Measurements from ENCODE around the gene HSPB2. TPM values are rescaled to one million over a fixed set of nuclear protein-coding genes. Genes with fewer than 3 reads are reported as not detected.

The HSPB2 gene
- total RNA-seq, 1 experiment from 2014 or later, result 0.33 TPM

DNA sequence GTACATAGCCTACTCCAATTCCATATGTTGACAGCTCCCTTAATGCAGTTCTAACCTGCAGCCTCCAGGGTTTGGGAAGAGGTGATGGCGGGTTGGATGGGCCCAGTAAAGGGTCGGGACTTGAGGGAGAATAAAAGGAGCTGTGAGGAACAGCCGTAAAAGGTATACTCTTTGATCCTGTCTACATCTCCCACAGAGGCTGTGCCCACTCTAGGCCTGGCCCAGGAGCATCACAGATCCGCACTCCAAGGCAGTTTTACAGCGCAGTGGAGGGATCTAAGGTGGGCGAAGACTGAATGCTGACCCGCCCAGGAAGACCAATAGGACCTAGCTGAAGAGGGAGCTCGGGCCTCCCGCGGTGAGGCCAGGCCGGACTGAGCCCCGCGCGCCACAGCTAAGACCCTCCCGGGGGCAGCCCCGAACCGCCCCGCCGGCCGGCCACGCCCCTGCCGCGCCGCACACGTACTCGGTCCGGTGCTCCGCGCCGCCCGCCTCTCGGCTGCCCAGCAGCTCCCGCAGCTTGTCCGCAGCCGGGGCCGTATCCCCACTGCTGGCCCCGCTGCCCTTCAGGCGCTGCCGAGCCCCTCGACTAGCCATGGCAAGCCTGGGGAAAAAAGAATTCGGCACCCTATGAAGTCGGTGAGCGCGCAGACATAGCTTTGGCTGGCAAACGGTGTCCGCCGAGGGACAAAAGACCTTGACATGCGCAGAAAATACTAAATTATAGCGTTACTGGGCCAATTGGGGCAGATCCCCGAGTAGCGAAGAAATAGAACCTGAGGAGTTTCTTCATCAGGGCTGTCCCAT lies 41.4 kb upstream of the HSPB2 start, which contains the start of gene ALG9:
ALG9 (minus strand) TSS at position 696 of the 807 bp plus-strand sequence; CDS start at position 597, 99 bp downstream.
- no peaks in the 10 kb centered on the region; the same call in 1 of the 2 replicates for H3K27me3 Mint-ChIP-seq (ENCODE audit: low read depth)
- peaks cover 12% of the 10 kb centered on the region for H3K4me1 Mint-ChIP-seq
- ChIA-PET CTCF (interaction anchor here (0.5 to 3.3 kb wide), 35 partner anchors 10 to 442 kb away, joined by 3 to 51 read pairs (median 5); partner anchors contain the start of genes C11orf52, DIXDC1, DLAT and PPP2R1B), POLR2A (interaction anchor here (0.6 to 1.9 kb wide), 10 partner anchors 11 to 112 kb away, joined by 3 to 18 read pairs (median 4); partner anchors contain the start of genes C11orf52 and DIXDC1)
- H3K27ac Mint-ChIP-seq, result peak within 1 kb of the TSS; percentile 39
- H3K36me3 Mint-ChIP-seq, result peaks cover 2% of the 10 kb centered on the region; the same call in 1 of the 2 replicates
- H3K4me3 Mint-ChIP-seq, result peak within 1 kb of the TSS; percentile 89
- DNase-seq (ENCODE audit: low spot score), result peak; percentile 76
- peak; percentile 90 for ATAC-seq
- H3K9me3 Mint-ChIP-seq, result no peaks in the 10 kb centered on the region
- TF ChIP-seq GABPB1 (CRISPR knock-in tag; IDR thresholded peaks at IDR 0.05) (peak; percentile 58), GRHL2 (CRISPR knock-in tag; IDR thresholded peaks at IDR 0.05; ENCODE audit: insufficient replicate concordance, severe bottlenecking) (no peak), JUN (CRISPR knock-in tag; IDR thresholded peaks at IDR 0.05) (no peak), RELA (CRISPR knock-in tag; IDR thresholded peaks at IDR 0.05; ENCODE audit: borderline replicate concordance) (no peak), TCF7 (CRISPR knock-in tag; IDR thresholded peaks at IDR 0.05; ENCODE audit: low read depth) (no peak), FOXP1 (CRISPR knock-in tag; IDR thresholded peaks at IDR 0.05; ENCODE audit: borderline replicate concordance) (peak; percentile 54; the same call in 1 of the 2 replicates), GTF2I (CRISPR knock-in tag; conservative IDR thresholded peaks at IDR 0.05) (no peak), NR2C2 (CRISPR knock-in tag; IDR thresholded peaks at IDR 0.05) (no peak), NR3C1 (CRISPR knock-in tag; conservative IDR thresholded peaks at IDR 0.05; ENCODE audit: low read depth) (no peak), PRRX2 (CRISPR knock-in tag; IDR thresholded peaks at IDR 0.05) (no peak), NFATC4 (CRISPR knock-in tag; IDR thresholded peaks at IDR 0.05) (no peak), ETV6 (CRISPR knock-in tag; IDR thresholded peaks at IDR 0.05) (no peak), ZNF423 (CRISPR knock-in tag; IDR thresholded peaks at IDR 0.05) (no peak), MXD4 (CRISPR knock-in tag; IDR thresholded peaks at IDR 0.05; ENCODE audit: borderline replicate concordance) (no peak), ZNF396 (CRISPR knock-in tag; IDR thresholded peaks at IDR 0.05; ENCODE audit: borderline replicate concordance) (no peak), CREB1 (CRISPR knock-in tag; IDR thresholded peaks at IDR 0.05) (no peak), NFYB (CRISPR knock-in tag; conservative IDR thresholded peaks at IDR 0.05; ENCODE audit: low read depth) (no peak), ZBTB21 (CRISPR knock-in tag; IDR thresholded peaks at IDR 0.05; ENCODE audit: borderline replicate concordance) (no peak), ZNF232 (CRISPR knock-in tag; IDR thresholded peaks at IDR 0.05) (no peak), CREM (CRISPR knock-in tag; IDR thresholded peaks at IDR 0.05) (peak; percentile 77)
- TF ChIP-seq, protein P1, sequence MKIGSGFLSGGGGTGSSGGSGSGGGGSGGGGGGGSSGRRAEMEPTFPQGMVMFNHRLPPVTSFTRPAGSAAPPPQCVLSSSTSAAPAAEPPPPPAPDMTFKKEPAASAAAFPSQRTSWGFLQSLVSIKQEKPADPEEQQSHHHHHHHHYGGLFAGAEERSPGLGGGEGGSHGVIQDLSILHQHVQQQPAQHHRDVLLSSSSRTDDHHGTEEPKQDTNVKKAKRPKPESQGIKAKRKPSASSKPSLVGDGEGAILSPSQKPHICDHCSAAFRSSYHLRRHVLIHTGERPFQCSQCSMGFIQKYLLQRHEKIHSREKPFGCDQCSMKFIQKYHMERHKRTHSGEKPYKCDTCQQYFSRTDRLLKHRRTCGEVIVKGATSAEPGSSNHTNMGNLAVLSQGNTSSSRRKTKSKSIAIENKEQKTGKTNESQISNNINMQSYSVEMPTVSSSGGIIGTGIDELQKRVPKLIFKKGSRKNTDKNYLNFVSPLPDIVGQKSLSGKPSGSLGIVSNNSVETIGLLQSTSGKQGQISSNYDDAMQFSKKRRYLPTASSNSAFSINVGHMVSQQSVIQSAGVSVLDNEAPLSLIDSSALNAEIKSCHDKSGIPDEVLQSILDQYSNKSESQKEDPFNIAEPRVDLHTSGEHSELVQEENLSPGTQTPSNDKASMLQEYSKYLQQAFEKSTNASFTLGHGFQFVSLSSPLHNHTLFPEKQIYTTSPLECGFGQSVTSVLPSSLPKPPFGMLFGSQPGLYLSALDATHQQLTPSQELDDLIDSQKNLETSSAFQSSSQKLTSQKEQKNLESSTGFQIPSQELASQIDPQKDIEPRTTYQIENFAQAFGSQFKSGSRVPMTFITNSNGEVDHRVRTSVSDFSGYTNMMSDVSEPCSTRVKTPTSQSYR (CRISPR knock-in tag; IDR thresholded peaks at IDR 0.05), result no peak
- TF ChIP-seq, protein P2, sequence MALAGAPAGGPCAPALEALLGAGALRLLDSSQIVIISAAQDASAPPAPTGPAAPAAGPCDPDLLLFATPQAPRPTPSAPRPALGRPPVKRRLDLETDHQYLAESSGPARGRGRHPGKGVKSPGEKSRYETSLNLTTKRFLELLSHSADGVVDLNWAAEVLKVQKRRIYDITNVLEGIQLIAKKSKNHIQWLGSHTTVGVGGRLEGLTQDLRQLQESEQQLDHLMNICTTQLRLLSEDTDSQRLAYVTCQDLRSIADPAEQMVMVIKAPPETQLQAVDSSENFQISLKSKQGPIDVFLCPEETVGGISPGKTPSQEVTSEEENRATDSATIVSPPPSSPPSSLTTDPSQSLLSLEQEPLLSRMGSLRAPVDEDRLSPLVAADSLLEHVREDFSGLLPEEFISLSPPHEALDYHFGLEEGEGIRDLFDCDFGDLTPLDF (CRISPR knock-in tag; IDR thresholded peaks at IDR 0.05), result 0 out of 2 replicates have a peak, but pooled peaks have one; percentile 25
- TF ChIP-seq, protein P3, sequence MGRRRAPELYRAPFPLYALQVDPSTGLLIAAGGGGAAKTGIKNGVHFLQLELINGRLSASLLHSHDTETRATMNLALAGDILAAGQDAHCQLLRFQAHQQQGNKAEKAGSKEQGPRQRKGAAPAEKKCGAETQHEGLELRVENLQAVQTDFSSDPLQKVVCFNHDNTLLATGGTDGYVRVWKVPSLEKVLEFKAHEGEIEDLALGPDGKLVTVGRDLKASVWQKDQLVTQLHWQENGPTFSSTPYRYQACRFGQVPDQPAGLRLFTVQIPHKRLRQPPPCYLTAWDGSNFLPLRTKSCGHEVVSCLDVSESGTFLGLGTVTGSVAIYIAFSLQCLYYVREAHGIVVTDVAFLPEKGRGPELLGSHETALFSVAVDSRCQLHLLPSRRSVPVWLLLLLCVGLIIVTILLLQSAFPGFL (CRISPR knock-in tag; IDR thresholded peaks at IDR 0.05; ENCODE audit: borderline replicate concordance), result peak; percentile 61; the same call in 1 of the 2 replicates
- TF ChIP-seq, protein P4, sequence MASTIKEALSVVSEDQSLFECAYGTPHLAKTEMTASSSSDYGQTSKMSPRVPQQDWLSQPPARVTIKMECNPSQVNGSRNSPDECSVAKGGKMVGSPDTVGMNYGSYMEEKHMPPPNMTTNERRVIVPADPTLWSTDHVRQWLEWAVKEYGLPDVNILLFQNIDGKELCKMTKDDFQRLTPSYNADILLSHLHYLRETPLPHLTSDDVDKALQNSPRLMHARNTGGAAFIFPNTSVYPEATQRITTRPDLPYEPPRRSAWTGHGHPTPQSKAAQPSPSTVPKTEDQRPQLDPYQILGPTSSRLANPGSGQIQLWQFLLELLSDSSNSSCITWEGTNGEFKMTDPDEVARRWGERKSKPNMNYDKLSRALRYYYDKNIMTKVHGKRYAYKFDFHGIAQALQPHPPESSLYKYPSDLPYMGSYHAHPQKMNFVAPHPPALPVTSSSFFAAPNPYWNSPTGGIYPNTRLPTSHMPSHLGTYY (CRISPR knock-in tag; IDR thresholded peaks at IDR 0.05), result no peak
- TF ChIP-seq, protein P5, sequence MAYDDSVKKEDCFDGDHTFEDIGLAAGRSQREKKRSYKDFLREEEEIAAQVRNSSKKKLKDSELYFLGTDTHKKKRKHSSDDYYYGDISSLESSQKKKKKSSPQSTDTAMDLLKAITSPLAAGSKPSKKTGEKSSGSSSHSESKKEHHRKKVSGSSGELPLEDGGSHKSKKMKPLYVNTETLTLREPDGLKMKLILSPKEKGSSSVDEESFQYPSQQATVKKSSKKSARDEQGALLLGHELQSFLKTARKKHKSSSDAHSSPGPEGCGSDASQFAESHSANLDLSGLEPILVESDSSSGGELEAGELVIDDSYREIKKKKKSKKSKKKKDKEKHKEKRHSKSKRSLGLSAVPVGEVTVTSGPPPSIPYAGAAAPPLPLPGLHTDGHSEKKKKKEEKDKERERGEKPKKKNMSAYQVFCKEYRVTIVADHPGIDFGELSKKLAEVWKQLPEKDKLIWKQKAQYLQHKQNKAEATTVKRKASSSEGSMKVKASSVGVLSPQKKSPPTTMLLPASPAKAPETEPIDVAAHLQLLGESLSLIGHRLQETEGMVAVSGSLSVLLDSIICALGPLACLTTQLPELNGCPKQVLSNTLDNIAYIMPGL (CRISPR knock-in tag; IDR thresholded peaks at IDR 0.05), result peak; percentile 90
- TF ChIP-seq, protein P6, sequence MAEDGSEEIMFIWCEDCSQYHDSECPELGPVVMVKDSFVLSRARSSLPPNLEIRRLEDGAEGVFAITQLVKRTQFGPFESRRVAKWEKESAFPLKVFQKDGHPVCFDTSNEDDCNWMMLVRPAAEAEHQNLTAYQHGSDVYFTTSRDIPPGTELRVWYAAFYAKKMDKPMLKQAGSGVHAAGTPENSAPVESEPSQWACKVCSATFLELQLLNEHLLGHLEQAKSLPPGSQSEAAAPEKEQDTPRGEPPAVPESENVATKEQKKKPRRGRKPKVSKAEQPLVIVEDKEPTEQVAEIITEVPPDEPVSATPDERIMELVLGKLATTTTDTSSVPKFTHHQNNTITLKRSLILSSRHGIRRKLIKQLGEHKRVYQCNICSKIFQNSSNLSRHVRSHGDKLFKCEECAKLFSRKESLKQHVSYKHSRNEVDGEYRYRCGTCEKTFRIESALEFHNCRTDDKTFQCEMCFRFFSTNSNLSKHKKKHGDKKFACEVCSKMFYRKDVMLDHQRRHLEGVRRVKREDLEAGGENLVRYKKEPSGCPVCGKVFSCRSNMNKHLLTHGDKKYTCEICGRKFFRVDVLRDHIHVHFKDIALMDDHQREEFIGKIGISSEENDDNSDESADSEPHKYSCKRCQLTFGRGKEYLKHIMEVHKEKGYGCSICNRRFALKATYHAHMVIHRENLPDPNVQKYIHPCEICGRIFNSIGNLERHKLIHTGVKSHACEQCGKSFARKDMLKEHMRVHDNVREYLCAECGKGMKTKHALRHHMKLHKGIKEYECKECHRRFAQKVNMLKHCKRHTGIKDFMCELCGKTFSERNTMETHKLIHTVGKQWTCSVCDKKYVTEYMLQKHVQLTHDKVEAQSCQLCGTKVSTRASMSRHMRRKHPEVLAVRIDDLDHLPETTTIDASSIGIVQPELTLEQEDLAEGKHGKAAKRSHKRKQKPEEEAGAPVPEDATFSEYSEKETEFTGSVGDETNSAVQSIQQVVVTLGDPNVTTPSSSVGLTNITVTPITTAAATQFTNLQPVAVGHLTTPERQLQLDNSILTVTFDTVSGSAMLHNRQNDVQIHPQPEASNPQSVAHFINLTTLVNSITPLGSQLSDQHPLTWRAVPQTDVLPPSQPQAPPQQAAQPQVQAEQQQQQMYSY (CRISPR knock-in tag; IDR thresholded peaks at IDR 0.05), result no peak

All from WTC11 (cell line).